Lower lobe of right lung (tissue), 2 donors: ENCODE data around the gene NAP1L4. TPM values are rescaled to one million over a fixed set of nuclear protein-coding genes. Genes with fewer than 3 reads are reported as not detected.

Experiments used
- ATAC-seq, 2 donors: fragments of 200-7000 bp; cut with Tn5 transposase; one replicate each; pipeline ENCODE4 v1.9.1; 2020 to 2022; ENCODE audit warnings: mild to moderate bottlenecking in 2 of 2, moderate library complexity in 2 of 2
- DNase-seq: peaks from one replicate; pipeline ENCODE4 v3.0.0-alpha.2; 2020
- H3K27ac ChIP-seq: fragments of 200-600 bp; one replicate; pipeline ENCODE4 v1.8.0; 2022
- H3K27me3 ChIP-seq: fragments of 200-600 bp; one replicate; pipeline ENCODE4 v1.8.0; 2022; ENCODE audit warnings: low read depth
- H3K36me3 ChIP-seq: fragments of 200-600 bp; one replicate; pipeline ENCODE4 v1.8.0; 2022; ENCODE audit warnings: mild to moderate bottlenecking
- H3K4me1 ChIP-seq: fragments of 200-600 bp; one replicate; pipeline ENCODE4 v1.8.0; 2022
- H3K4me3 ChIP-seq: fragments of 200-600 bp; one replicate; pipeline ENCODE4 v1.8.0; 2022; ENCODE audit warnings: mild to moderate bottlenecking
- H3K9me3 ChIP-seq: fragments of 200-600 bp; one replicate; pipeline ENCODE4 v1.8.0; 2022
- intact Hi-C: fragments of 100-400 bp; cut with DNase I; formaldehyde crosslinking; loops from one replicate; pipeline ENCODE4 v1.11.0; 2022
- total RNA-seq: library from RNA; stranded (reverse); fragmentation: NEBNext Ultra II Directional; extraction: Animal tissue kit (Norgen Biotek cat#: 25700); gene quantifications from one replicate; pipeline ENCODE4 v1.2.1, GENCODE V29; 2021
- TF ChIP-seq, protein P1 (sequence below): fragments of 200-600 bp; IDR thresholded peaks from one replicate; pipeline ENCODE4 v1.8.0; 2022; ENCODE audit warnings: antibody characterized with exemption, mild to moderate bottlenecking
- donor health status: DM: no; HTN: yes; CAD: no; lungs with severe emphysema.

The NAP1L4 gene
- total RNA-seq, 1 donor from 2014 or later: 96.8 TPM

DNA sequence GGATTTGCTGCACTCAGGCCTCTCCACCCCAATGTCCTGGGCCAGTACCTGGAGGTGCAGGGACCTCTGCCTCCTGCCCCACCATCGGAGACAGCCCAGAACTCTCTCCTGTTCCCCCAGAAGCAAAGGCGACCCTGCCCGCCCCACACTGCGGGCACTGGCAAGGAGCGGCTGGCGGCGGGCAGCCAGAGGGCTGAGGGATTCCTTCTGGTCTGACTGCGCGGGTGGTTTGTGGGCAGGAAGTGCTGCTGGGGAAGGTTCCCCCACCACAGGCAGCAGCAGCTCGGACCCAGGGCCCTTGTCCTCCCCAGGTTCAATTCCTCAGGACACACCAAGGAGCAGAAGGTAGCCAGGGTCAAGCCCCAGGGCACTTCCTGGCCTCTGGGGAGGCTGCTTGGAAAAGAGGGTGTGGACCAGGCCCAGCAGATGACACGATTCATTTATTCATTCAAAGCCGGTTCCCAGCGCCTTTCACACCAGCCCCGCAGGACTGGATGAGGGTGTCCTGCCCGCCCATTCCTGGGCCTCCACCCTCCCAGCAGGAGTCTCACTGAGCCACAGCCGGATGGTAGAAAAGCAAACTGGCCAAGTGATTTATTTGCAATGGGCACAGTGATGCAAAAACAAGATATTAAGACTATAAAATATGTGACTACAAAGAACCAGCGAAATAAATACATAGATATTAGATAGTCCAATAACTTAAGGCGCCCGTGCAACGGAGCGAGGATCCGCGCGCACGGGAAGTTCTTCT lies 64.1 kb downstream of the NAP1L4 start:
- TF ChIP-seq, protein P1, sequence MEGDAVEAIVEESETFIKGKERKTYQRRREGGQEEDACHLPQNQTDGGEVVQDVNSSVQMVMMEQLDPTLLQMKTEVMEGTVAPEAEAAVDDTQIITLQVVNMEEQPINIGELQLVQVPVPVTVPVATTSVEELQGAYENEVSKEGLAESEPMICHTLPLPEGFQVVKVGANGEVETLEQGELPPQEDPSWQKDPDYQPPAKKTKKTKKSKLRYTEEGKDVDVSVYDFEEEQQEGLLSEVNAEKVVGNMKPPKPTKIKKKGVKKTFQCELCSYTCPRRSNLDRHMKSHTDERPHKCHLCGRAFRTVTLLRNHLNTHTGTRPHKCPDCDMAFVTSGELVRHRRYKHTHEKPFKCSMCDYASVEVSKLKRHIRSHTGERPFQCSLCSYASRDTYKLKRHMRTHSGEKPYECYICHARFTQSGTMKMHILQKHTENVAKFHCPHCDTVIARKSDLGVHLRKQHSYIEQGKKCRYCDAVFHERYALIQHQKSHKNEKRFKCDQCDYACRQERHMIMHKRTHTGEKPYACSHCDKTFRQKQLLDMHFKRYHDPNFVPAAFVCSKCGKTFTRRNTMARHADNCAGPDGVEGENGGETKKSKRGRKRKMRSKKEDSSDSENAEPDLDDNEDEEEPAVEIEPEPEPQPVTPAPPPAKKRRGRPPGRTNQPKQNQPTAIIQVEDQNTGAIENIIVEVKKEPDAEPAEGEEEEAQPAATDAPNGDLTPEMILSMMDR: no peak
- ATAC-seq (no peak), DNase-seq (peak; percentile 43)
- peak overlapping the region; percentile 44 for H3K27ac ChIP-seq
- peaks cover 29% of the 10 kb centered on the region for H3K4me1 ChIP-seq
- peaks cover 14% of the 10 kb centered on the region for H3K27me3 ChIP-seq
- intact Hi-C loops: no loop called here
- no peaks in the 10 kb centered on the region for H3K36me3 ChIP-seq
- no peaks in the 10 kb centered on the region for H3K9me3 ChIP-seq
- peak overlapping the region; percentile 62 for H3K4me3 ChIP-seq

DNA sequence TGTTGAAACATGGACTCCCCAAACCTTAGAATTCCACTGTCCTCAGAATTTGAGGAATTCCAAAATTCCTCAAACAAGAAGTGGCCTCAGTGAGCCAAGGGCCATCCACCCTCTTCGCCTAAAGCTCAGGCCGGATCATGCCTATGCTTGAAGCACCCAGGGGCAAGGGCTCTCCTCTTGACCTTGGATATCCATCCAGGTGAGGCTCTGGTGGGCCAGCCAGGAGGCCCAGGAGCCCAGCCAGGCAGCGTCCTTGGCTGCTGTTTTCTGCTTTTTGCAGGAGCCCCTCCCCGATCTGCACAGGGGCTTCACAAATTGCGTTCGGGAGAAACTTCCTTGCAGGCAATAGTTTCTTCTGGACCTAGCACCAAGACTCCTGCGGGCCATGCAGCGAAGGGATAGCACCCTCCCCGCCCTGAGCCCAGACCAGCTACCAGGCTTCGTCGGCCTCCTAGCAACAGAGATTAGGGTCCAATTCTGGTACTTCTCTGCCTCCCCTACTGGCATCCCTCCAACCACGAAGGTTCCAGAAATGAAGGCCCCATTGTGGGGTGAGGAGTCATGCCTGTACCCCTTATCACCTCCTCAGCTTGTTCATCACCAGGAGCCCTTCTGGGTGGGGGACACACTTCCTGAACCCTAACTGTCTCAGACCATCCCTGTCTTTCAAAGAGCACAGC lies 64.9 kb downstream of the NAP1L4 start:
- Histone ChIP-seq H3K27me3 (peaks cover 14% of the 10 kb centered on the region), H3K4me3 (no peak overlapping the region), H3K4me1 (peaks cover 24% of the 10 kb centered on the region), H3K27ac (no peak overlapping the region), H3K36me3 (no peaks in the 10 kb centered on the region), H3K9me3 (no peaks in the 10 kb centered on the region)
- no peak for DNase-seq
- TF ChIP-seq, protein P1: no peak
- intact Hi-C loops: no loop called here
- no peak for ATAC-seq

DNA sequence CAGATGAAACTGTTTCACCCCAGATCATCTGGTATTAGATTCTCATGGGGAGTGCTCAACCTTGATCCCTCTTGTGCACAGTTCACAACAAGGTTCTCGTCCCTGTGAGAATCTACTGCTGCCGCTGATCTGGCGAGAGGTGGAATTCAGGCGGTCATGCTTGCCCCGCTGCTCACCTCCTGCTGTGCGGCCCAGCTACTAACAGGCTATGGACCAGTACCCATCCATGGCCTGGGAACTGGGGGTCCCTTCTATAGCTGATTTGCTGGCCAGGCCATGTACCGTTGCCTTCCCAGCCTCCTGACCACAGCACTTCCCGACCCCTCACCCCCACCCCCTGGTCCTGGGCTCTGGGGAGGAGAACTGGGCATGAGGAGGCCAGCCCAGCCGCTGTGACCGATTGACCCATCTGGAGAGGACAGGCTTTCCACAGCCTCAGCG lies 65.5 kb downstream of the NAP1L4 start:
- H3K36me3 ChIP-seq: no peaks in the 10 kb centered on the region
- intact Hi-C loops: no loop called here
- H3K4me3 ChIP-seq: no peak overlapping the region
- H3K27me3 ChIP-seq: peaks cover 14% of the 10 kb centered on the region
- no peaks in the 10 kb centered on the region for H3K9me3 ChIP-seq
- ATAC-seq: no peak
- TF ChIP-seq, protein P1: no peak
- peaks cover 24% of the 10 kb centered on the region for H3K4me1 ChIP-seq
- DNase-seq: peak; percentile 37
- no peak overlapping the region for H3K27ac ChIP-seq

DNA sequence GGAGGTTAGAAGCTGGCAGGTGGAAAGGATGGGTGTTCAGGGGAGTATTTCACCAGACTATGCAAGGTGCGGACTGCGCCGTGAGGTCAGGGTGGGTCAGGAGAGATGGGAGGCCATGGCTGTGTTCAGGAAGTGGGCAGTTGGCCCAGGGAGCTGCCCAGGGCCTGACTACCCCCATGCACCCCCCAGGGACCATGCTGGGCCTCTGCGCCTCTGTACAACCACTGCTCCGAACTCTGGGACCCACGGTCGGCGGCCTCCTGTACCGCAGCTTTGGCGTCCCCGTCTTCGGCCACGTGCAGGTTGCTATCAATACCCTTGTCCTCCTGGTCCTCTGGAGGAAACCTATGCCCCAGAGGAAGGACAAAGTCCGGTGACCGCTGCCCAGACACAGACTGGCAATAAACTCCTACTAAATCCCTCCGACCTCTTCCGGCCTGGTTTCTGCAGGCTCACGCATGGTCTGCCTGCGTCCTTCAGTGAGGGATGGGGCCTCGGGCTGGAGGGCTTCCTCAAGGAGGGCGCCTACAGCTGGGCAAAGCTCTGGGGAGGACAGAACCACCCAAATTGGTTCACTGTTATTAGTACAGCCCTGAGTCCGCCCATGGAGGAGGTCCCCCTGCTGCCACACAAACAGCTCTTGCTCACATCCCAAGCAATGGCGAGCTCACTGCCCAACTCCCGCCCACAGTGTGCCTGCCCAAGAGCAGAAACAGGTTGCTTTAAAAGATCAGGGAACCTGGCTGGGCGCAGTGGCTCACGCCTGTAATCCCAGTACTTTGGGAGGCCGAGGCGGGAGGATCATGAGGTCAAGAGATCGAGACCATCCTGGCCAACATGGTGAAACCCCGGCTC lies 67.1 kb downstream of the NAP1L4 start:
- ATAC-seq: no peak
- DNase-seq: peak; percentile 24
- peaks cover 14% of the 10 kb centered on the region for H3K27me3 ChIP-seq
- no peak overlapping the region for H3K4me3 ChIP-seq
- no peaks in the 10 kb centered on the region for H3K9me3 ChIP-seq
- H3K4me1 ChIP-seq: peaks cover 18% of the 10 kb centered on the region
- H3K36me3 ChIP-seq: no peaks in the 10 kb centered on the region
- intact Hi-C loops: no loop called here
- no peak overlapping the region for H3K27ac ChIP-seq
- TF ChIP-seq, protein P1: no peak

DNA sequence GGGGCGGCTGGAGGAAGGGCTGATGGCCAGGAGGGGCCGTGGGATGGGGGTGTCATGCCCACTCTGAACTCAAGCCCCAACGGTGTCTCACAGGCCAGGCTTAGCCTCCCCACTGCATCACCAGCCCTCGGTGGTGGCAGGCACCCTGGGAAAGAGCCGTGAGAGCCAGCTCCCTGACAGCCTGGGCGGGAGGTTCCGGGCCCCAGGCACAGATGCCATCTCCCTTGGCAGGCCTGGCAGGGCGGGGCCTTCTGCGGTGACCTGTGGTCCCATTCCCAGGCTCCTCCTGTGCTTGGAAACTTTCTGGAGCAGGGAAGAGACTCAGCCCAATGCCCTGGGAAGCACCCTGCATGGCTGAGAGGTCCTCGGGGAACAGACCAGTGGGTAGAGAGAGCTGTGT lies 67.7 kb downstream of the NAP1L4 start:
- ATAC-seq: no peak
- Histone ChIP-seq H3K27ac (no peak overlapping the region), H3K4me3 (no peak overlapping the region)

More for the DNA sequence above, 67.7 kb downstream of the NAP1L4 start:
- DNase-seq: no peak
- H3K27me3 ChIP-seq: peaks cover 14% of the 10 kb centered on the region
- H3K9me3 ChIP-seq: no peaks in the 10 kb centered on the region
- intact Hi-C loops: no loop called here
- TF ChIP-seq, protein P1: no peak
- H3K36me3 ChIP-seq: no peaks in the 10 kb centered on the region
- peaks cover 13% of the 10 kb centered on the region for H3K4me1 ChIP-seq
